Measurements from ENCODE around the gene MRPS26.

- TF ChIP-seq, protein P1, sequence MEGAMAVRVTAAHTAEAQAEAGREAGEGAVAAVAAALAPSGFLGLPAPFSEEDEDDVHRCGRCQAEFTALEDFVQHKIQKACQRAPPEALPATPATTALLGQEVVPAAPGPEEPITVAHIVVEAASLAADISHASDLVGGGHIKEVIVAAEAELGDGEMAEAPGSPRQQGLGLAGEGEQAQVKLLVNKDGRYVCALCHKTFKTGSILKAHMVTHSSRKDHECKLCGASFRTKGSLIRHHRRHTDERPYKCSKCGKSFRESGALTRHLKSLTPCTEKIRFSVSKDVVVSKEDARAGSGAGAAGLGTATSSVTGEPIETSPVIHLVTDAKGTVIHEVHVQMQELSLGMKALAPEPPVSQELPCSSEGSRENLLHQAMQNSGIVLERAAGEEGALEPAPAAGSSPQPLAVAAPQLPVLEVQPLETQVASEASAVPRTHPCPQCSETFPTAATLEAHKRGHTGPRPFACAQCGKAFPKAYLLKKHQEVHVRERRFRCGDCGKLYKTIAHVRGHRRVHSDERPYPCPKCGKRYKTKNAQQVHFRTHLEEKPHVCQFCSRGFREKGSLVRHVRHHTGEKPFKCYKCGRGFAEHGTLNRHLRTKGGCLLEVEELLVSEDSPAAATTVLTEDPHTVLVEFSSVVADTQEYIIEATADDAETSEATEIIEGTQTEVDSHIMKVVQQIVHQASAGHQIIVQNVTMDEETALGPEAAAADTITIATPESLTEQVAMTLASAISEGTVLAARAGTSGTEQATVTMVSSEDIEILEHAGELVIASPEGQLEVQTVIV (IDR thresholded peaks at IDR 0.05; ENCODE audit: borderline replicate concordance, partially characterized antibody) = no peak
- TF ChIP-seq REST (IDR thresholded peaks at IDR 0.05; ENCODE audit: low read depth, low read length) (no peak), YBX1 (IDR thresholded peaks at IDR 0.05) (no peak), EP300 (IDR thresholded peaks at IDR 0.05; ENCODE audit: borderline replicate concordance in 1 of 2, control insufficient read depth in 1 of 2, low read depth in 2 of 2, low read length in 2 of 2) (no peak), POLR2A (IDR thresholded peaks at IDR 0.05; ENCODE audit: low read depth, low read length) (no peak), HDAC2 (IDR thresholded peaks at IDR 0.05) (no peak), POU2F2 (IDR thresholded peaks at IDR 0.05; ENCODE audit: borderline replicate concordance, low read depth, low read length) (no peak), POLR2AphosphoS5 (IDR thresholded peaks at IDR 0.05; ENCODE audit: low read length) (no peak), RB1 (IDR thresholded peaks at IDR 0.05; ENCODE audit: borderline replicate concordance) (no peak), SREBF1 (IDR thresholded peaks at IDR 0.05; ENCODE audit: low read length) (no peak), CBX5 (IDR thresholded peaks at IDR 0.05; ENCODE audit: low read depth) (no peak)
- TF ChIP-seq, protein P2, sequence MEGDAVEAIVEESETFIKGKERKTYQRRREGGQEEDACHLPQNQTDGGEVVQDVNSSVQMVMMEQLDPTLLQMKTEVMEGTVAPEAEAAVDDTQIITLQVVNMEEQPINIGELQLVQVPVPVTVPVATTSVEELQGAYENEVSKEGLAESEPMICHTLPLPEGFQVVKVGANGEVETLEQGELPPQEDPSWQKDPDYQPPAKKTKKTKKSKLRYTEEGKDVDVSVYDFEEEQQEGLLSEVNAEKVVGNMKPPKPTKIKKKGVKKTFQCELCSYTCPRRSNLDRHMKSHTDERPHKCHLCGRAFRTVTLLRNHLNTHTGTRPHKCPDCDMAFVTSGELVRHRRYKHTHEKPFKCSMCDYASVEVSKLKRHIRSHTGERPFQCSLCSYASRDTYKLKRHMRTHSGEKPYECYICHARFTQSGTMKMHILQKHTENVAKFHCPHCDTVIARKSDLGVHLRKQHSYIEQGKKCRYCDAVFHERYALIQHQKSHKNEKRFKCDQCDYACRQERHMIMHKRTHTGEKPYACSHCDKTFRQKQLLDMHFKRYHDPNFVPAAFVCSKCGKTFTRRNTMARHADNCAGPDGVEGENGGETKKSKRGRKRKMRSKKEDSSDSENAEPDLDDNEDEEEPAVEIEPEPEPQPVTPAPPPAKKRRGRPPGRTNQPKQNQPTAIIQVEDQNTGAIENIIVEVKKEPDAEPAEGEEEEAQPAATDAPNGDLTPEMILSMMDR (IDR thresholded peaks at IDR 0.05 in 2 of 3, conservative IDR thresholded peaks at IDR 0.05 in 1 of 3; ENCODE audit: control insufficient read depth in 2 of 3, extremely low read depth in 1 of 3, insufficient read depth in 1 of 3, low read depth in 3 of 3, low read length in 3 of 3) = no peak
- TF ChIP-seq, protein P3, sequence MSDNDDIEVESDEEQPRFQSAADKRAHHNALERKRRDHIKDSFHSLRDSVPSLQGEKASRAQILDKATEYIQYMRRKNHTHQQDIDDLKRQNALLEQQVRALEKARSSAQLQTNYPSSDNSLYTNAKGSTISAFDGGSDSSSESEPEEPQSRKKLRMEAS (IDR thresholded peaks at IDR 0.05; ENCODE audit: low read depth, low read length) = no peak
These were observed 2.5 kb upstream of the MRPS26 start, which contains the start of gene GNRH2 for GRCh38 chr20:3043322-3043721.

All from GM12878 (cell line).